ENCODE measurements around the gene GDF15.

- no peak for TF ChIP-seq CTCF (optimal IDR thresholded peaks at IDR 0.05 in 1 of 3, IDR thresholded peaks at IDR 0.05 in 1 of 3, conservative IDR thresholded peaks at IDR 0.05 in 1 of 3; ENCODE audit: extremely low read depth in 1 of 3, insufficient read depth in 2 of 3, low read length in 3 of 3)
- no peak for TF ChIP-seq EZH2 (IDR thresholded peaks at IDR 0.05; ENCODE audit: low read length)
Measured at GRCh38 chr19:18350490-18350889, 35.5 kb upstream of the GDF15 start.

Data from keratinocyte (primary cell).